RWPE2 (cell line): ENCODE data around the gene AMFR.

ENCODE experiments used
- ATAC-seq: fragments of 200-7000 bp; cut with Tn5 transposase; 3 replicates; pipeline ENCODE4 v1.9.1; 2021; ENCODE audit warnings: low read depth
- DNase-seq: peaks from one replicate; pipeline ENCODE4 v3.0.0-alpha.2; 2020; ENCODE audit warnings: low spot score
- H3K27ac ChIP-seq: fragments of 450-650 bp; 2 replicates; pipeline ENCODE4 v1.5.1; 2017; ENCODE audit warnings: mild to moderate bottlenecking; ENCODE audit not compliant: poor library complexity, severe bottlenecking
- H3K27me3 ChIP-seq: fragments of 250-450 bp; sonication (Bioruptor Pico); 2 replicates; pipeline ENCODE4 v1.5.1; 2021; ENCODE audit warnings: mild to moderate bottlenecking, moderate library complexity; ENCODE audit not compliant: insufficient read depth, poor library complexity, severe bottlenecking
- H3K36me3 ChIP-seq: fragments of 250-450 bp; sonication (Bioruptor Pico); 2 replicates; pipeline ENCODE4 v1.5.1; 2020; ENCODE audit warnings: low read depth, mild to moderate bottlenecking, moderate library complexity
- H3K4me1 ChIP-seq: fragments of 250-450 bp; sonication (Bioruptor Pico); 2 replicates; pipeline ENCODE4 v1.5.1; 2021; ENCODE audit warnings: mild to moderate bottlenecking, moderate library complexity; ENCODE audit not compliant: insufficient read depth, poor library complexity, severe bottlenecking
- H3K4me3 ChIP-seq: fragments of 250-450 bp; sonication (Bioruptor Pico); 2 replicates; pipeline ENCODE4 v1.5.1; 2021; ENCODE audit warnings: mild to moderate bottlenecking, moderate library complexity; ENCODE audit not compliant: severe bottlenecking
- H3K9me3 ChIP-seq: fragments of 250-450 bp; sonication (Bioruptor Pico); 2 replicates; pipeline ENCODE4 v1.5.1; 2021; ENCODE audit warnings: mild to moderate bottlenecking, moderate library complexity; ENCODE audit not compliant: severe bottlenecking
- CTCF ChIP-seq: fragments of 450-650 bp; IDR thresholded peaks from one replicate; pipeline ENCODE4 v1.5.1; 2017; ENCODE audit warnings: mild to moderate bottlenecking, moderate library complexity; ENCODE audit not compliant: poor library complexity, severe bottlenecking

Gene AMFR

GRCh38 chr16:56348168-56349085 is 76.9 kb downstream of the AMFR start:
- Histone ChIP-seq H3K9me3 (no peaks in the 10 kb centered on the region), H3K36me3 (no peaks in the 10 kb centered on the region), H3K27ac (no peak overlapping the region), H3K27me3 (no peaks in the 10 kb centered on the region), H3K4me1 (peaks cover 11% of the 10 kb centered on the region), H3K4me3 (no peak overlapping the region)
- TF ChIP-seq CTCF, result no peak
- DNase-seq (no peak), ATAC-seq (no peak)

- no peak for TF ChIP-seq CTCF
- Histone ChIP-seq H3K36me3 (no peaks in the 10 kb centered on the region), H3K4me1 (peaks cover 11% of the 10 kb centered on the region), H3K27me3 (no peaks in the 10 kb centered on the region), H3K4me3 (no peak overlapping the region), H3K9me3 (no peaks in the 10 kb centered on the region), H3K27ac (no peak overlapping the region)
- ATAC-seq (no peak), DNase-seq (no peak)
Observed at GRCh38 chr16:56347670-56348069, 77.7 kb downstream of the AMFR start.

- Histone ChIP-seq H3K27ac (no peak overlapping the region), H3K4me3 (no peak overlapping the region), H3K36me3 (no peaks in the 10 kb centered on the region), H3K27me3 (no peaks in the 10 kb centered on the region), H3K4me1 (peaks cover 11% of the 10 kb centered on the region), H3K9me3 (no peaks in the 10 kb centered on the region)
- TF ChIP-seq CTCF, result no peak
- DNase-seq (no peak), ATAC-seq (no peak)
Observed at GRCh38 chr16:56347166-56347565, 78.2 kb downstream of the AMFR start.

GRCh38 chr16:56346131-56346890 is 79.0 kb downstream of the AMFR start:
- no peak for TF ChIP-seq CTCF
- DNase-seq (no peak), ATAC-seq (no peak)
- no peak overlapping the region for H3K4me3 ChIP-seq
- peaks cover 11% of the 10 kb centered on the region for H3K4me1 ChIP-seq
- H3K27ac ChIP-seq, result no peak overlapping the region
- no peaks in the 10 kb centered on the region for H3K9me3 ChIP-seq
- no peaks in the 10 kb centered on the region for H3K36me3 ChIP-seq
- H3K27me3 ChIP-seq, result no peaks in the 10 kb centered on the region
